ENCODE data around the gene SYS1.
A peak's percentile ranks its signal among the peaks of the same experiment; 100 is the strongest.

Gene SYS1

DNA sequence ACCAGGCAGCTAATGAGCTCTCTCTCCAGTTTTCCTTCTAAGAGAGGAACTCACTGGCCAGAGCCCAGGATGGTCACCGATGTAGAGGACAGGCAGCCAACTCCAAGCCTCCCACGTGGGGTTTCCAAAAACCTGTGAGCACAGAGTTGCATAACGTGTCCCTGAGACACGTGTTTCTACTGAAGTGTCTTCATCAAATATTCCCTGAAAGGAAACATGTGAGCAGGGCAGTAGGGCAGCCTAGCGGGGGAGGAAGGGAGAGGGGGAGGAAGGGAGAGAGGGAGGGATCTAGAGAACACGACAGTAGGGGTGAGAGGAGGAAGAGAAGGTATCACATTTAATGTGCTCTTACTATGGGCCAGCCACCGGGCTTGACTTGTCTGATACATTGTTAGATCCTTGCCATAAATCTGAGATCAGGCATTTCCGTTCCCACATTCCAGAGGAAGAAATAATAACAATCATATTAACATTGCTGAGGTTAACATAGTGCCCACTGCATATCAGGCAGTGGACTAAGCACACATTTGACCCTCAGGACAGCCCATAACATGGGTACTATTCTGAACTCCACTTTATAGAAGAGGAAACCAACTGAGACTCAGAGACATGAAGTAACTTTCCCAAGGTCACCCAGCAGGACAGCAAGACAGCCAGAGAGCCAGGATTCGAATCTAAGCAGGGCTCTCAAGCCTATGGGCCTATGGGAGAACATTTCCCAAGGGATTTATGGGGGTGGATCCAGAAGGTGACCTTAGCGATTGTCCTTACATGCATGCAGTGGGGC lies 4.5 kb upstream of the SYS1 start:
- H3K4me3 ChIP-seq = no peak overlapping the region
- H3K9ac ChIP-seq = 0 out of 22 replicates have a peak overlapping the region, but pooled peaks of 1 of the 11 experiments have one; percentile 1
- H3K36me3 ChIP-seq = no peaks in the 10 kb centered on the region
- peak overlapping the region; percentile 9 to 96 (median 46); a peak in 21 of 22 replicates for H3K4me2 ChIP-seq
- H3K27me3 ChIP-seq = no peaks in the 10 kb centered on the region
- TF ChIP-seq Cebpa-rat (IDR thresholded peaks at IDR 0.05) = no peak
- no peaks in the 10 kb centered on the region for H3K9me3 ChIP-seq (replicated peaks in 1 of 11)
- peak overlapping the region in 1 of 11 experiments; percentile 8; a peak in 1 of 22 replicates for H3K27ac ChIP-seq
- peaks cover 0 to 2% (median 0%) of the 10 kb centered on the region in 11 experiments; a peak in 5 of 22 replicates for H4K20me1 ChIP-seq
- H3K4me1 ChIP-seq = peaks cover 34 to 71% (median 58%) of the 10 kb centered on the region in 10 experiments

DNA sequence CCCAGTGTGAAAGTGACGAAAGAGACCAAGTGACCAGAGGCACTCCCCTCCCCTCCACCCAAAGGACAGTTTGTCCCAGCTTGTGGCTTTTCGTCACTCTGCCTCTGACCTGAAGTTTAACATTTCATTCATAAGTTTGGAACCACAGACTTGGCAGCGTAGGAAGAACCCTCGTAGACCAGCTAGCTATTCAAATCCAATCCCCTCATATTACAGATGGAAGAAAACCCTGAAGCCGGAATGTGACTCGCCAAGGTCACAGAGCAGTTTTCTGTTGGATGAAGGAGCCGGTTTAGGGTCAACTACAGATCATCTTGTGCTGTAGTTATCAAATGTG lies 3.9 kb upstream of the SYS1 start:
- Histone ChIP-seq H3K27ac (peak overlapping the region in 1 of 11 experiments; percentile 8; a peak in 1 of 22 replicates), H3K4me1 (peaks cover 40 to 77% (median 64%) of the 10 kb centered on the region in 10 experiments), H3K9ac (no peak overlapping the region), H3K4me2 (peak overlapping the region; percentile 9 to 96 (median 46); a peak in 18 of 22 replicates), H3K4me3 (no peak overlapping the region), H3K9me3 (replicated peaks in 1 of 11) (no peaks in the 10 kb centered on the region), H4K20me1 (peaks cover 0 to 7% (median 0%) of the 10 kb centered on the region in 11 experiments; a peak in 5 of 22 replicates), H3K27me3 (no peaks in the 10 kb centered on the region), H3K36me3 (no peaks in the 10 kb centered on the region)
- TF ChIP-seq Cebpa-rat (IDR thresholded peaks at IDR 0.05) = no peak

- Histone ChIP-seq H3K4me1 (peaks cover 45 to 82% (median 69%) of the 10 kb centered on the region in 10 experiments), H3K36me3 (no peaks in the 10 kb centered on the region), H3K27ac (no peak overlapping the region), H3K4me2 (peak overlapping the region in 6 of 11 experiments; percentile 10 to 96 (median 88); a peak in 12 of 22 replicates), H3K9me3 (replicated peaks in 1 of 11) (no peaks in the 10 kb centered on the region), H4K20me1 (peaks cover 0 to 11% (median 0%) of the 10 kb centered on the region in 11 experiments; a peak in 6 of 22 replicates), H3K4me3 (no peak overlapping the region), H3K9ac (no peak overlapping the region), H3K27me3 (no peaks in the 10 kb centered on the region)
- no peak for TF ChIP-seq Cebpa-rat (IDR thresholded peaks at IDR 0.05)
Observed at GRCh38 chr20:45359406-45360148, 3.4 kb upstream of the SYS1 start.

- Histone ChIP-seq H3K36me3 (peaks cover 14 to 21% (median 20%) of the 10 kb centered on the region in 11 experiments), H3K4me3 (peak overlapping the region in 5 of 10 experiments; percentile 5 to 84 (median 67); a peak in 7 of 20 replicates), H3K27ac (peak overlapping the region in 10 of 11 experiments; percentile 12 to 99 (median 90); a peak in 17 of 22 replicates), H3K27me3 (no peaks in the 10 kb centered on the region), H3K9ac (peak overlapping the region in 7 of 11 experiments; percentile 0 to 90 (median 21); a peak in 8 of 22 replicates), H3K4me2 (peak overlapping the region; percentile 63 to 96 (median 91)), H3K9me3 (replicated peaks in 1 of 11) (no peaks in the 10 kb centered on the region), H4K20me1 (peaks cover 0 to 33% (median 4%) of the 10 kb centered on the region in 11 experiments; a peak in 9 of 22 replicates), H3K4me1 (peaks cover 65 to 91% (median 85%) of the 10 kb centered on the region in 10 experiments)
- no peak for TF ChIP-seq Cebpa-rat (IDR thresholded peaks at IDR 0.05)
Observed at GRCh38 chr20:45361793-45362192, 1.2 kb upstream of the SYS1 start.

DNA sequence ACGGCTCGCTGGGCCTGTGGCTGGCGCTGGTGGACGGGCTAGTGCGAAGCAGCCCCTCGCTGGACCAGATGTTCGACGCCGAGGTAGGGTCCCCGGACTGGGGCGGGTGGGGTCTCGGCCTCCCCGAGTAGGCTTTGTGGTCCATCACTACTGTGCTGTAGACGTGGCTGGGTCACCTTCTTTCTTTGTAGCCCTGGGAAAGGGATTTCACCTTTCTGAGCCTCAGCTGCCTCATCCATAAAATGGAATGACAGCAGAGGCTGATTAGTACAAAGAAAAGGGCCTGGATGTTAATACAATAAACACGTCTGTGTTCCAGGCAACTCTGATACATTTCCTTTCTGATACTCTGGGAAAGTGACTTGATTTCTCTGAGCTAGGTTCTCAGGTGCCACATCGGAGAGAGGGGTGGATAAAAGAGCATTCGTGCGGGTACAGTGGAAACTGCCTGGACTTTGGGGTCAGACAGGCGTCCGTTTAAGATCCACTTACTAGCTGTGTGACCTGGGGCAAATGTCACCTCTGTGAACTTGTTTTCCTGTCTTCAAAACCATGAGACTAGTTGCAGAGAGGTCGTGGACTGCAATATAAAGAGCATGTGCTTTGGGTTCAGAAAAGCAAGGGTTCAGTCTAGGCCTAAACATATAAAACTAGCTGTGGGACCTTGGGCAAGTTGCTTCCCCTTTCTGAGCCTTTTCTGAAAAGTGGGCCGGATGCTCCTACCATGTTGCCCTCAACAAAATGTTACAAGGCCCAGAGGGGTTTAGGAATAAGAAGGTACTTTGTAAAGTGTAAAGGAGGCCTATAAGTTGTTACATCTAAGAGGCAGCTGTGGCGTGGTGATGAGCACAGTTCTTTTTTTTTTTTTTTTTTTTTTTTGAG lies 896 bp downstream of the SYS1 start:
- H3K9me3 ChIP-seq (replicated peaks in 1 of 11) = no peaks in the 10 kb centered on the region
- peaks cover 73 to 93% (median 89%) of the 10 kb centered on the region in 10 experiments for H3K4me1 ChIP-seq
- H3K36me3 ChIP-seq = peaks cover 20 to 29% (median 27%) of the 10 kb centered on the region in 11 experiments
- peak overlapping the region in 10 of 11 experiments; percentile 85 to 99 (median 92); a peak in 20 of 22 replicates for H3K27ac ChIP-seq
- H3K4me2 ChIP-seq = peak overlapping the region; percentile 84 to 99 (median 94)
- peak overlapping the region; percentile 85 to 95 (median 90) for H3K9ac ChIP-seq
- H3K4me3 ChIP-seq = peak overlapping the region; percentile 67 to 84 (median 74)
- TF ChIP-seq Cebpa-rat (IDR thresholded peaks at IDR 0.05) = no peak
- H4K20me1 ChIP-seq = peaks cover 4 to 54% (median 14%) of the 10 kb centered on the region in 11 experiments; a peak in 16 of 22 replicates
- no peaks in the 10 kb centered on the region for H3K27me3 ChIP-seq

GRCh38 chr20:45365444-45365970 lies 2.6 kb downstream of the SYS1 start:
- TF ChIP-seq Cebpa-rat (IDR thresholded peaks at IDR 0.05) = no peak
- Histone ChIP-seq H3K27me3 (peaks cover 0 to 8% (median 3%) of the 10 kb centered on the region in 11 experiments; a peak in 8 of 22 replicates), H3K9ac (no peak overlapping the region), H3K4me3 (no peak overlapping the region), H3K9me3 (replicated peaks in 1 of 11) (no peaks in the 10 kb centered on the region), H3K27ac (peak overlapping the region in 4 of 11 experiments; percentile 36 to 99 (median 93); a peak in 5 of 22 replicates), H3K4me2 (peak overlapping the region; percentile 48 to 97 (median 94); a peak in 17 of 22 replicates), H3K4me1 (peaks cover 87 to 93% (median 90%) of the 10 kb centered on the region in 10 experiments), H3K36me3 (peaks cover 20 to 34% (median 28%) of the 10 kb centered on the region in 11 experiments), H4K20me1 (peaks cover 4 to 70% (median 18%) of the 10 kb centered on the region in 11 experiments; a peak in 16 of 22 replicates)

GRCh38 chr20:45366192-45366591 lies 3.2 kb downstream of the SYS1 start:
- Histone ChIP-seq H3K27ac (peak overlapping the region in 8 of 11 experiments; percentile 90 to 99 (median 96); a peak in 9 of 22 replicates), H3K4me2 (peak overlapping the region; percentile 84 to 99 (median 94)), H3K4me1 (peaks cover 80 to 90% (median 87%) of the 10 kb centered on the region in 10 experiments), H4K20me1 (peaks cover 4 to 75% (median 18%) of the 10 kb centered on the region in 11 experiments; a peak in 16 of 22 replicates), H3K36me3 (peaks cover 20 to 41% (median 31%) of the 10 kb centered on the region in 11 experiments), H3K9ac (peak overlapping the region in 3 of 11 experiments; percentile 9 to 89 (median 87); a peak in 2 of 22 replicates), H3K27me3 (peaks cover 0 to 11% (median 8%) of the 10 kb centered on the region in 11 experiments; a peak in 8 of 22 replicates), H3K4me3 (no peak overlapping the region), H3K9me3 (replicated peaks in 1 of 11) (no peaks in the 10 kb centered on the region)
- no peak for TF ChIP-seq Cebpa-rat (IDR thresholded peaks at IDR 0.05)
